HepG2 (cell line): Measurements from ENCODE around the gene CIAO2B. TPM values are rescaled to one million over a fixed set of nuclear protein-coding genes. Genes with fewer than 3 reads are reported as not detected.

Experiments
- AGO1 ChIP-seq: fragments of 200-400 bp; formaldehyde crosslinking; IDR thresholded peaks from 2 replicates; pipeline ENCODE4 v1.6.1; 2017; ENCODE audit warnings: mild to moderate bottlenecking, low read depth, low read length, moderate library complexity; ENCODE audit not compliant: poor library complexity, severe bottlenecking
- BRD4 ChIP-seq: sonication (generic); formaldehyde crosslinking; IDR thresholded peaks from 2 replicates; pipeline ENCODE4 v1.4.0; 2020; ENCODE audit warnings: missing genetic modification reagents
- IKZF1 ChIP-seq: fragments of 450-650 bp; IDR thresholded peaks from 2 replicates; pipeline ENCODE4 v1.7.1; 2016
- MXI1 ChIP-seq: IDR thresholded peaks from 3 replicates; pipeline ENCODE4 v1.6.1; 2012; ENCODE audit warnings: low read depth, low read length, inconsistent platforms, borderline replicate concordance
- MZF1 ChIP-seq: sonication (generic); formaldehyde crosslinking; IDR thresholded peaks from 2 replicates; pipeline ENCODE4 v1.8.1; 2023; ENCODE audit warnings: mild to moderate bottlenecking, missing genetic modification reagents, borderline replicate concordance
- PITX1 ChIP-seq: sonication (generic); formaldehyde crosslinking; IDR thresholded peaks from 2 replicates; pipeline ENCODE4 v1.5.1; 2020; ENCODE audit warnings: mild to moderate bottlenecking, missing genetic modification reagents
- POLR2AphosphoS5 ChIP-seq: IDR thresholded peaks from 2 replicates; pipeline ENCODE4 v1.6.1; 2012; ENCODE audit warnings: low read depth, low read length
- RERE ChIP-seq: IDR thresholded peaks from 2 replicates; pipeline ENCODE4 v1.6.1; 2016; ENCODE audit warnings: low read depth, missing genetic modification reagents, missing compliant biosample characterization
- ZEB1 ChIP-seq: IDR thresholded peaks from 2 replicates; pipeline ENCODE4 v1.6.1; 2012; ENCODE audit warnings: mild to moderate bottlenecking, low read depth, inconsistent platforms; ENCODE audit not compliant: insufficient replicate concordance
- ZNF335 ChIP-seq: sonication (generic); formaldehyde crosslinking; IDR thresholded peaks from 2 replicates; pipeline ENCODE4 v1.4.0; 2020; ENCODE audit warnings: missing genetic modification reagents
- ZNF513 ChIP-seq: sonication (generic); formaldehyde crosslinking; conservative IDR thresholded peaks from 2 replicates; pipeline ENCODE4 v1.5.0; 2020; ENCODE audit warnings: missing genetic modification reagents
- ZNF670 ChIP-seq: sonication (generic); formaldehyde crosslinking; IDR thresholded peaks from 2 replicates; pipeline ENCODE4 v1.8.0; 2022; ENCODE audit warnings: mild to moderate bottlenecking, missing genetic modification reagents, borderline replicate concordance
- polyA plus RNA-seq, 8 experiments: library from polyadenylated mRNA; depleted of rRNA in 3 of 8; stranded (reverse) in 7 of 8; unstranded in 1 of 8; fragments of >200 nt; fragmentation: Illumina TruSeq in 4 of 8; extraction: Trizol in 4 of 8; gene quantifications; 2 replicates each; pipeline versions ENCODE4 v1.2.1 to v1.2.3, GENCODE V29; 2011 to 2016; ENCODE audit warnings: low read depth in 4 of 8, missing spikeins in 1 of 8, mixed read lengths in 1 of 8; ENCODE audit not compliant: insufficient read depth in 1 of 8
- total RNA-seq, 5 experiments: library from RNA; depleted of rRNA; stranded (reverse); fragments of >200 nt; fragmentation: Illumina TruSeq; extraction: Trizol; gene quantifications; 2 replicates each; pipeline ENCODE4 v1.2.3, GENCODE V29; 2016; ENCODE audit warnings: low read depth in 1 of 5
- TF ChIP-seq, protein P1 (sequence below): sonication (generic); formaldehyde crosslinking; IDR thresholded peaks from 2 replicates; pipeline ENCODE4 v1.5.0; 2020; ENCODE audit warnings: missing genetic modification reagents, mild to moderate bottlenecking, borderline replicate concordance
- TF ChIP-seq, protein P2 (sequence below): sonication (generic); formaldehyde crosslinking; IDR thresholded peaks from 2 replicates; pipeline ENCODE4 v1.5.0; 2020; ENCODE audit warnings: mild to moderate bottlenecking, missing genetic modification reagents, borderline replicate concordance
- TF ChIP-seq, protein P3 (sequence below): IDR thresholded peaks from 2 replicates; pipeline ENCODE4 v1.6.1; 2016; ENCODE audit warnings: missing compliant biosample characterization, missing genetic modification reagents, borderline replicate concordance
- TF ChIP-seq, protein P4 (sequence below): sonication (generic); formaldehyde crosslinking; IDR thresholded peaks from 2 replicates; pipeline ENCODE4 v1.4.0; 2020; ENCODE audit warnings: missing genetic modification reagents

Gene CIAO2B
- total and polyA plus RNA-seq, 2 of the 13 experiments (the other 11 are each of a cell fraction or from before 2014, with no cell fraction given) = 157 to 293 TPM

- TF ChIP-seq PITX1 = peak; percentile 90
- TF ChIP-seq, protein P1, sequence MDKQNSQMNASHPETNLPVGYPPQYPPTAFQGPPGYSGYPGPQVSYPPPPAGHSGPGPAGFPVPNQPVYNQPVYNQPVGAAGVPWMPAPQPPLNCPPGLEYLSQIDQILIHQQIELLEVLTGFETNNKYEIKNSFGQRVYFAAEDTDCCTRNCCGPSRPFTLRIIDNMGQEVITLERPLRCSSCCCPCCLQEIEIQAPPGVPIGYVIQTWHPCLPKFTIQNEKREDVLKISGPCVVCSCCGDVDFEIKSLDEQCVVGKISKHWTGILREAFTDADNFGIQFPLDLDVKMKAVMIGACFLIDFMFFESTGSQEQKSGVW (CRISPR knock-in tag) = no peak
- TF ChIP-seq, protein P2, sequence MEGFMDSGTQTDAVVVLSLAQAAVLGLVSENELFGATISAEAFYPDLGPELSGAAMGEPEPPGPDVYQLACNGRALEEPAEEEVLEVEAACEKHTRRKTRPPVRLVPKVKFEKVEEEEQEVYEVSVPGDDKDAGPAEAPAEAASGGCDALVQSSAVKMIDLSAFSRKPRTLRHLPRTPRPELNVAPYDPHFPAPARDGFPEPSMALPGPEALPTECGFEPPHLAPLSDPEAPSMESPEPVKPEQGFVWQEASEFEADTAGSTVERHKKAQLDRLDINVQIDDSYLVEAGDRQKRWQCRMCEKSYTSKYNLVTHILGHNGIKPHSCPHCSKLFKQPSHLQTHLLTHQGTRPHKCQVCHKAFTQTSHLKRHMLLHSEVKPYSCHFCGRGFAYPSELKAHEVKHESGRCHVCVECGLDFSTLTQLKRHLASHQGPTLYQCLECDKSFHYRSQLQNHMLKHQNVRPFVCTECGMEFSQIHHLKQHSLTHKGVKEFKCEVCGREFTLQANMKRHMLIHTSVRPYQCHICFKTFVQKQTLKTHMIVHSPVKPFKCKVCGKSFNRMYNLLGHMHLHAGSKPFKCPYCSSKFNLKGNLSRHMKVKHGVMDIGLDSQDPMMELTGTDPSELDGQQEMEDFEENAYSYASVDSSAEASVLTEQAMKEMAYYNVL = no peak
- TF ChIP-seq ZNF513 = no peak
- TF ChIP-seq ZEB1 = peak; percentile 26
- TF ChIP-seq BRD4 = no peak
- no peak for TF ChIP-seq AGO1
- peak; percentile 12; the same call in 1 of the 2 replicates for TF ChIP-seq ZNF335 (CRISPR knock-in tag)
- TF ChIP-seq, protein P3, sequence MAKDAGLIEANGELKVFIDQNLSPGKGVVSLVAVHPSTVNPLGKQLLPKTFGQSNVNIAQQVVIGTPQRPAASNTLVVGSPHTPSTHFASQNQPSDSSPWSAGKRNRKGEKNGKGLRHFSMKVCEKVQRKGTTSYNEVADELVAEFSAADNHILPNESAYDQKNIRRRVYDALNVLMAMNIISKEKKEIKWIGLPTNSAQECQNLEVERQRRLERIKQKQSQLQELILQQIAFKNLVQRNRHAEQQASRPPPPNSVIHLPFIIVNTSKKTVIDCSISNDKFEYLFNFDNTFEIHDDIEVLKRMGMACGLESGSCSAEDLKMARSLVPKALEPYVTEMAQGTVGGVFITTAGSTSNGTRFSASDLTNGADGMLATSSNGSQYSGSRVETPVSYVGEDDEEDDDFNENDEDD (CRISPR knock-in tag) = no peak
- no peak for TF ChIP-seq IKZF1
- no peak for TF ChIP-seq ZNF670 (CRISPR knock-in tag)
- 0 out of 2 replicates have a peak, but pooled peaks have one; percentile 29 for TF ChIP-seq POLR2AphosphoS5
- TF ChIP-seq, protein P4, sequence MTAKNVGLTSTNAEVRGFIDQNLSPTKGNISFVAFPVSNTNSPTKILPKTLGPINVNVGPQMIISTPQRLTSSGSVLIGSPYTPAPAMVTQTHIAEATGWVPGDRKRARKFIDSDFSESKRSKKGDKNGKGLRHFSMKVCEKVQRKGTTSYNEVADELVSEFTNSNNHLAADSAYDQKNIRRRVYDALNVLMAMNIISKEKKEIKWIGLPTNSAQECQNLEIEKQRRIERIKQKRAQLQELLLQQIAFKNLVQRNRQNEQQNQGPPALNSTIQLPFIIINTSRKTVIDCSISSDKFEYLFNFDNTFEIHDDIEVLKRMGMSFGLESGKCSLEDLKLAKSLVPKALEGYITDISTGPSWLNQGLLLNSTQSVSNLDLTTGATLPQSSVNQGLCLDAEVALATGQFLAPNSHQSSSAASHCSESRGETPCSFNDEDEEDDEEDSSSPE = no peak
- no peak for TF ChIP-seq MZF1 (CRISPR knock-in tag)
- peak; percentile 64; the same call in 1 of the 2 replicates for TF ChIP-seq RERE
- 0 out of 3 replicates have a peak, but pooled peaks have one; percentile 2 for TF ChIP-seq MXI1
Observed at GRCh38 chr16:66904846-66905632, 29.2 kb downstream of the CIAO2B start (continued).
